Measurements from ENCODE around the gene CHD9.

Gene CHD9

DNA sequence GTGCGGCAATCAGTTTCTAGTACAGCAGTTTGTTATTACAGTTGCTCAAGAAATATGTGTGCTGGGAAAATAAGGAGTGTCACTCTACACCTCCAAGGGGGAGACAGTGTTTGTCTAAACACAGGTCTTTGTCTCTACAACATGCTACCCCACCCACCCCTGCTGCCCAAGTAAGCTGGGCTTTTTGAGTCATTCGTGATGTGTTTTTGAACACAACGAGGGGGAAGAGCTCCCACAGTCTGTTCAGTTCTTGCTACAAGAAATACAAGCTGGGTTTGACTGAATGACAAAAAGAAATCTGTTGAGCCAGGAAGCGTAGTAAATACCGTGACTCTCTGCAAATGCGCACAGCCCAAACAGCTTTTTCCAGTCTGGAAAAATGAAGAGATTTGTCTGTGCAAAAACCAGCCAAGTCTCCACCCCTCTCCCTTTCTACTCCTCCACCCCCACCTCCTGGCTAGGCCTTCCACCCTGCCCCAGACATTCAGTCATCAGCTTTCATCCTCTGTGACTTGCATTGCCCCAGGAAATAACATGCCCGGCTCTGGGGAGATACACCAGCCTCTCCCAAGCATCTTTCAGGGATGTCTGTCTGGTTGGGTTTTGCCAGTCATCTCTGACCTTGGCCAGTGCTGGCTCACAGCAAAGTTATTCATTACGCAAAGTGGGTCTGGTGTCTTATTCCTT, 25.7 kb downstream of the CHD9 start:
- no peaks in the 10 kb centered on the region for H3K9me3 Mint-ChIP-seq (ENCODE audit: low read depth)
- H3K27ac Mint-ChIP-seq, result no peak overlapping the region
- no peak overlapping the region for H3K4me3 Mint-ChIP-seq
- no peaks in the 10 kb centered on the region for H3K27me3 Mint-ChIP-seq
- H3K36me3 Mint-ChIP-seq, result peaks cover 7% of the 10 kb centered on the region
- peaks cover 4% of the 10 kb centered on the region for H3K4me1 Mint-ChIP-seq (ENCODE audit: low read depth)

DNA sequence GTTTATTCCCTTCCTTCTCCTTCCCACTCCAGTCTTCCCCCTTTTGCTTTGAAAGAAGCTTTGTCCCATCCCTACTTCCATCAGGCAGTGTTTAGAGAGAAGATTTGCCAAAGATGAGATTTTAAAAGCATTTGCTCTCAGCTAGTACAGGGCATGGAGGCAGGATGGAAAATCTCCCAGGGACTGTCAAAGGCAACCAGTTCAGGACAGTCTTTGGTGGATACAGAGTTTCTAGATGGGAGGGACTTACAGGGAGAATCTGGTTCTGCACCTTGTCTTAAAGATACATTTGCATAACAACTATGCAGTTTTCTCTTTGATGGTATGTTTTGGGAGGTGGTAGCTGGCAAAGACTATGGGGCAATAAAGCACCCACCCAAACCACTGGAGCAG, 26.2 kb downstream of the CHD9 start:
- Mint-ChIP-seq H3K27me3 (no peaks in the 10 kb centered on the region), H3K4me1 (ENCODE audit: low read depth) (peaks cover 4% of the 10 kb centered on the region)

DNA sequence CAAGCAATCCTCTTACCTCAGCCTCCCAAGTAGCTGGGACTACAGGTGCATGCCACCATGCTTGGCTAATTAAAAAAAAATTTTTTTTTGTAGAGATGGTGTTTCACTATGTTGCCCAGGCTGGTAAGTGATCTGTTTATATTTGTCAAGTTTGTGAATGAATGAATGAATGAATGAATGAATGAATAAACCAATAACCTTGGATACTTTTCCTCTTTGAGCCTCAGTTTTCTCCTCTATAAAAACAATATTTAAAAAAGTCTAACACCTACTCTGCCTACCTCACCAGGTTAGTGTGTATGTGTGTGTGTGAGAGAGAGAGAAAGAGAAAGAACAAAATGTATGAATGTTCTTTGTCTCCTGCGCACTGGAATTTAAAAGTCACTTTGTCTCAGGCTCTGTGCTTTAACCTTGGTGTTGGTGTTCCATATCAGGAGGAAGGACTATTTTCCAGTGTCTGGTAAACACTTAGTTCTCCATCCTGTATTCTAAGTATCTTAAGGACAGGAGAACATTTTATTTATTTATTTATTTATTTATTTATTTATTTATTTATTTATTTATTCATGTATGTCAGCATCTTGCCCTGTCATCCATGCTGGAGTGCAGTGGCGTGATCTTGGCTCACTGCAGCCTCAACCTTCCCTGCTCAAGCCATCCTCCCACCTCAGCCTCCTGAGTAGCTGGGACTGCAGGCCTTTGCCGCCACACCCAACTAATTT, 27.1 kb downstream of the CHD9 start:
- peaks cover 4% of the 10 kb centered on the region for H3K4me1 Mint-ChIP-seq (ENCODE audit: low read depth)

More for the DNA sequence above, 26.2 kb downstream of the CHD9 start:
- no peak overlapping the region for H3K4me3 Mint-ChIP-seq
- peaks cover 3% of the 10 kb centered on the region for H3K36me3 Mint-ChIP-seq
- no peaks in the 10 kb centered on the region for H3K9me3 Mint-ChIP-seq (ENCODE audit: low read depth)
- no peak overlapping the region for H3K27ac Mint-ChIP-seq

DNA sequence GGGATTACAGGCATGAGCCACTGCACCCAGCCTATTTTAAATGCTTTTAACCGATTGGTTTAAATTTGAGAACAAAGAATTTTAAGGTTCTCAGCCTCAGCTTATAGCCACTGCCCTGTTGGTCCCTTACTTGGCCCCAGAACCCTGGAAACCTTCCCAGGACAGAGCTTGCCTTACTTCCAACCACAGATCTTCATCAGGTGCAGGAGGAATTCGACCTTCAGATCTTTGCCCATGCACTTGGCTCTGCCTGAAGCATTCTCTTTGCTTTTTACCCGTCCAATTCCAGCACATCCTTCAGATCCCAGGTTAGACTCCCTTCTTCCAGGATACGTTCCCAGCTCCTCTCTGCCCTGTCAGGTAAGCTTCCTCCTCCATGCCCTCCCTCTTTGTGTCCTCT, 27.7 kb downstream of the CHD9 start:
- Mint-ChIP-seq H3K27me3 (no peaks in the 10 kb centered on the region), H3K9me3 (ENCODE audit: low read depth) (no peaks in the 10 kb centered on the region), H3K4me3 (no peak overlapping the region), H3K4me1 (ENCODE audit: low read depth) (peaks cover 4% of the 10 kb centered on the region), H3K27ac (no peak overlapping the region), H3K36me3 (peaks cover 3% of the 10 kb centered on the region)

More for the DNA sequence above, 27.1 kb downstream of the CHD9 start:
- Mint-ChIP-seq H3K27ac (no peak overlapping the region), H3K9me3 (ENCODE audit: low read depth) (no peaks in the 10 kb centered on the region), H3K27me3 (no peaks in the 10 kb centered on the region), H3K4me3 (no peak overlapping the region), H3K36me3 (peaks cover 3% of the 10 kb centered on the region)

DNA sequence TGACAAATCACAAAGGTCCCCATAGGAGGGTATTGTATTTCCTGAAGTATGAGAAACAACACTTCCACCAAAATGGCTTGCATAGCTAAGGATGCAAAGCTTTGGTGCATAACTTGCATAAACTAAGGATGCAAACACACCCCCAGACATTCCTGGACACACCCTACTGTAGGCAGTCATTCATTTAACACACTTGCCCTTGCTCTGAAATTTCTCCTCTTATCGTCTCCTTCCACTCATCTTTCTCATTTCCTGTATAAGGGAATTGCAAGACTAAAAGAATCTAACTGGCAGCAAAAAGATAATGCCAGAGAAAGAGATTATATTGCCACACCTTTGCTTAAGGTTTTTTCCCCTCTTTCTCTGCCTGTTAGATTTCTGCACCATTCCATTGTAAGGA, 28.3 kb downstream of the CHD9 start:
- no peaks in the 10 kb centered on the region for H3K27me3 Mint-ChIP-seq
- H3K27ac Mint-ChIP-seq, result no peak overlapping the region
- no peaks in the 10 kb centered on the region for H3K9me3 Mint-ChIP-seq (ENCODE audit: low read depth)
- peaks cover 1% of the 10 kb centered on the region for H3K36me3 Mint-ChIP-seq
- no peak overlapping the region for H3K4me3 Mint-ChIP-seq
- peaks cover 4% of the 10 kb centered on the region for H3K4me1 Mint-ChIP-seq (ENCODE audit: low read depth)

DNA sequence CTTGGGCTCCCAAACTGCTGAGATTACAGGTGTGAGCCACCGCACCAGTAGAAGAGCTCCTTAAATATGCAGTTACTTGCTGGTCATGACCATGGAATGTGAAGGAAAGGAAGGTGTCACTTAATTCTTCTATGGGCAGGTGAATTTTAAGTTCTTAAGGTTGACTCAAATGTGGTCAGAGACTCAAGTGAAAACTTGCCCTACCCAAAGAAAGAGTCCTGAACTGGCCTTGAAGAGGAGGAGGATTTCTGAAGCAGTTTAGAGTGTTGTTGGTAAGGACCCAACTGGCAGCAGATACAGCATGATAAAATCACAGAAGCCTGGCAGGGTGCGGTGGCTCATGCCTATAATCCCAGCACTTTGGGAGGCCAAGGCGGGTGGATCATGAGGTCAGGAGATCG, 29.4 kb downstream of the CHD9 start:
- peaks cover 4% of the 10 kb centered on the region for H3K4me1 Mint-ChIP-seq (ENCODE audit: low read depth)
- no peak overlapping the region for H3K27ac Mint-ChIP-seq
- H3K36me3 Mint-ChIP-seq, result no peaks in the 10 kb centered on the region
- H3K27me3 Mint-ChIP-seq, result no peaks in the 10 kb centered on the region
- no peak overlapping the region for H3K4me3 Mint-ChIP-seq
- H3K9me3 Mint-ChIP-seq (ENCODE audit: low read depth), result no peaks in the 10 kb centered on the region

DNA sequence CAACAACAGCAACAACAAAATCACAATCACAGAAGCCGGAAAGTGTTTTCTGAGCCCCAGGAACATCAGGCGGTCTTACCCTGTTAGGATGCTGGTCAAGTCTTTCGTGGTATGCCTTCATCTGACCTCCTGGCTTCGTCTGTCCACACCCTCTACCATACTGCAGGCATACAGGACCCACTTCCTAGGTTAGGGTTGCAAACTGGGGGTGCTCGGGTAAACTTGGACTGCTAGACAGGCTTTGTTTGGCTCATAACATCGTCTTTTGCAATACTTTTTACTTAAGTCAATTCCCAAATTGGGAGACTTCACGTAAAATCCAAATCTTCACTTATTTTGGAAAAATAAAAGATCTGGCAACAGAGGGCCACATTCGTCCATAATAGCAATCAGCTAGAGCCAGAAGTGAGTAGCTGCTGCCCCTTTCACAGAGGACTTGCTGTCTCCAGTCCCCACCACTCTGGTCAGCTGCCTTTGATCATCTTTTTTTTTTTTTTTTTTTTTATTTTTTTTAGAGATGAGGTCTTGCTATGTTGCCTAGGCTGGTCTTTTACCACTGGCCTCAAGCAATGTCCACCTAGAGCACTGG, 30.0 kb downstream of the CHD9 start:
- H3K9me3 Mint-ChIP-seq (ENCODE audit: low read depth), result no peaks in the 10 kb centered on the region
- no peak overlapping the region for H3K4me3 Mint-ChIP-seq
- H3K4me1 Mint-ChIP-seq (ENCODE audit: low read depth), result peaks cover 7% of the 10 kb centered on the region
- H3K27me3 Mint-ChIP-seq, result no peaks in the 10 kb centered on the region
- H3K27ac Mint-ChIP-seq, result no peak overlapping the region
- no peaks in the 10 kb centered on the region for H3K36me3 Mint-ChIP-seq

DNA sequence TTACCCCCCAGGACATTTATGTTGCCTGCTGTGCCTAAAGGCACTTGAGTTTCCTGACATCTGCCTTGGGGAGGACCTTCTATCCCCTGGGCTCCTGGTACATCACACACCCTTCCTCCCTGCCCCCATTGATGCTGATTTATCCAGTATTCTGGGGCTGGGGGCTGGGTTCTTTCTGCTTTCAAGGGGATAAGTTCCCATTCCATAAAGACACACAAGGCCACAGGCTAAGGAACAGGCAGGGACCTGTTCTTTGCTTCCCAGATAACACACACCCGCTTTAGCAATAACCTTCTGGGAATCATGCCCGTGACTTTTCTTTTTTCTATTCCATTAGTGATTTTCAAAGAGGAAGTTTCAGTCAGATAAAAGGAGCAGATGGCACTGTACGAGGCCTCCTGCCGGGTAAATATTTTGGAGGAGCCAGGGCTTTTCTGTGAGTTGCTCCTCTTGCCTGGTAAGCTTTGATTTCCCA, 30.6 kb downstream of the CHD9 start:
- Mint-ChIP-seq H3K27me3 (no peaks in the 10 kb centered on the region), H3K4me1 (ENCODE audit: low read depth) (peaks cover 12% of the 10 kb centered on the region), H3K4me3 (no peak overlapping the region), H3K9me3 (ENCODE audit: low read depth) (no peaks in the 10 kb centered on the region), H3K36me3 (peaks cover 2% of the 10 kb centered on the region), H3K27ac (no peak overlapping the region)

DNA sequence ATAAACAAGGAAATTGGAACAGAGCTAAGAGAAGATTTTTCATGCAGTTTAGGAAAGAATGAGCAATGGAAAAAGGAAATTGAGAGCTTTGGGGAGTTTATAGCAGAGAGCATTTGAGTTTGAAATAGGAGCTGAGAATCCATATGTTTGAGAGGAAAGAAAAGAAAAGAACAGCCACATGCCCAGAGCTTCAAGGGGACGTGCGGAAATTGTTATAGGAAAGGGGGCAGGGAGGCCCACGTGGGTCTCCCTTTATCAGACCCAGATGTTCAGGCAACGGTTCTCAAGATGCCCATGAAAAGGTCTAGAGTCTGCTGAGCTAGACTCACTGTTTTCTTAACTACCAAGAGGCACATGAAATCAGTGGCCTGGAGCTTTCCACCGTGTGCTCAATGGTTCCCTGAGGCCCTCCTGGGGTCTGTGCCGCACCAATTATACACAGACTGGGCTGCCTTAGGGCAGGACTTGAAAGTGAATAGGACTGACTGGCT, 31.2 kb downstream of the CHD9 start:
- Mint-ChIP-seq H3K36me3 (peaks cover 2% of the 10 kb centered on the region), H3K27ac (no peak overlapping the region), H3K9me3 (ENCODE audit: low read depth) (no peaks in the 10 kb centered on the region), H3K4me3 (no peak overlapping the region), H3K27me3 (no peaks in the 10 kb centered on the region), H3K4me1 (ENCODE audit: low read depth) (peaks cover 13% of the 10 kb centered on the region)

DNA sequence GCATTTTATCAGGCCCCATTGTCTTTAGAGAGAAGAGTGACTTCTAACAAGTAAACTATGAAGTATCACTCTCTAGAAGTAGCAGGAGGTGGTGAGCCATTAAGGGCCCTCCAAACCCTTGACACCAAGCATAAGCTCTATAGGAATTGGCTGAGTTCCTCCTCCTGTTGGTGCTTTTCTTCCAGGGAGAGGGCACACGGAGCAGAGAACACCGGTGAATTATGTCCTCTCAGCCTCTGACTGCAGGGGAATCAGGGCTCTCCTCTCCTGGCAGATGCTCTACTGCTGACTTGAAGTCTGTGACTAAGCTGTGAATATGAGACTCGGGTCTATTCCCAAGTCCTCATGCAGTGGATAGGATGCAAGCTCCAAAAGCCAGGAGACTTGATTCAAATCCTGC, 32.3 kb downstream of the CHD9 start:
- H3K9me3 Mint-ChIP-seq (ENCODE audit: low read depth), result no peaks in the 10 kb centered on the region
- H3K4me3 Mint-ChIP-seq, result no peak overlapping the region
- H3K27me3 Mint-ChIP-seq, result no peaks in the 10 kb centered on the region
- no peak overlapping the region for H3K27ac Mint-ChIP-seq
- peaks cover 2% of the 10 kb centered on the region for H3K36me3 Mint-ChIP-seq
- peaks cover 15% of the 10 kb centered on the region for H3K4me1 Mint-ChIP-seq (ENCODE audit: low read depth)

DNA sequence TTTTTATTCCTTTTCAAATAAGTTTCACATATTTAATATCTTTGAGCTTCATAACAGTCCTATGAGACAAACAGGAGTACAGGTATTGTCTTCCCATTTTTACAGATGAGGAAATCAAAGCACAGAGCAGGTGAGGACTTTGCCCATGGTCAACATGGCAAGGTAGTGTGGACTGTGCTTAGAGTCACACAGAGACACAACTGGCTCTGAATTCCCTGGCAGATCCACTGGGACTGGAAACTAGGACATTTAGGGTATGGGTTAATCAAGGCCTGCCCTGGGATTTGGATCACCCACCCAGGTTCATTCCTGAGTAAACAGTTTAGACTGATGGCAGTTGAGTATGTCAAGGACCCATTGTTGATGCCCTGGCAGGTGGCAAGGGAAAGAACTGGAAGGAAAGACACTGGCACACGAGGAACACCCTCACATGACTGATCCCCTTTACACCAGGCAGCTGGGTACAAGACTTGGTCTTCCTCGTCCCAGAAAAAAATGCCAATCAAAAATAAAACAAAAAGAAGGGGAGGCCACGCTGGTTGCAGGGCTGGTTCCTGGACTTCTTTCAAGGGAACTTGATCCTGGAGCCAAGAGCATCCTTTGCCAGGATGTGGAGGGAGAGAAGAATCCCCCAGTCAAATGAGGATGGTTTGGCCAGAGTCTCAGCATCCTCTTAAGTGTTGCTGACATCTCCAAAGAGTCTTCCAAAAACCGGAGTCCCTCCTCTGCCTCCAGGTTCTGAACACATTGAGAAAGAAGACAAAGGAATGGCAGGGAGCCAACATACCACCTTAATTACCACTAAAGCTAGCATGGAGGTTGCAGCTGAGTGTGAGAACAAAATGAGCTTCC, 34.9 kb downstream of the CHD9 start:
- peaks cover 2% of the 10 kb centered on the region for H3K36me3 Mint-ChIP-seq
- H3K27me3 Mint-ChIP-seq, result no peaks in the 10 kb centered on the region
- no peaks in the 10 kb centered on the region for H3K9me3 Mint-ChIP-seq (ENCODE audit: low read depth)
- H3K27ac Mint-ChIP-seq, result no peak overlapping the region
- H3K4me3 Mint-ChIP-seq, result no peak overlapping the region
- H3K4me1 Mint-ChIP-seq (ENCODE audit: low read depth), result peaks cover 20% of the 10 kb centered on the region

DNA sequence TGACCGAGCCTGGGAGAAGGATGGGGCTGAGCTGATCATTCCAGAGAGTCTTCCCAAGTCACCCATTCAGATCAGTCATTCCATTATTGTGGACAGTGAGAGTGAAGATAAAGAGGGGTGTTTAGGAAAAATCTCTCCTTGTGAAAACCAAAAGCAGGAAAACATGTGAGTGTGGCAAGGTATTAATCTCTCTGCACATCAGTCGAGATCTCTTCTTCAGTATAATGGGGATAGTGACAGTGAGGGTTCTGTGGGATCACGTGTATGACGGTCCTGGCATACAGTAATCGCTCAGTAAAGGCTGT, 35.4 kb downstream of the CHD9 start:
- Mint-ChIP-seq H3K27me3 (no peaks in the 10 kb centered on the region), H3K27ac (no peak overlapping the region), H3K4me1 (ENCODE audit: low read depth) (peaks cover 20% of the 10 kb centered on the region), H3K4me3 (no peak overlapping the region), H3K9me3 (ENCODE audit: low read depth) (no peaks in the 10 kb centered on the region), H3K36me3 (peaks cover 2% of the 10 kb centered on the region)

DNA sequence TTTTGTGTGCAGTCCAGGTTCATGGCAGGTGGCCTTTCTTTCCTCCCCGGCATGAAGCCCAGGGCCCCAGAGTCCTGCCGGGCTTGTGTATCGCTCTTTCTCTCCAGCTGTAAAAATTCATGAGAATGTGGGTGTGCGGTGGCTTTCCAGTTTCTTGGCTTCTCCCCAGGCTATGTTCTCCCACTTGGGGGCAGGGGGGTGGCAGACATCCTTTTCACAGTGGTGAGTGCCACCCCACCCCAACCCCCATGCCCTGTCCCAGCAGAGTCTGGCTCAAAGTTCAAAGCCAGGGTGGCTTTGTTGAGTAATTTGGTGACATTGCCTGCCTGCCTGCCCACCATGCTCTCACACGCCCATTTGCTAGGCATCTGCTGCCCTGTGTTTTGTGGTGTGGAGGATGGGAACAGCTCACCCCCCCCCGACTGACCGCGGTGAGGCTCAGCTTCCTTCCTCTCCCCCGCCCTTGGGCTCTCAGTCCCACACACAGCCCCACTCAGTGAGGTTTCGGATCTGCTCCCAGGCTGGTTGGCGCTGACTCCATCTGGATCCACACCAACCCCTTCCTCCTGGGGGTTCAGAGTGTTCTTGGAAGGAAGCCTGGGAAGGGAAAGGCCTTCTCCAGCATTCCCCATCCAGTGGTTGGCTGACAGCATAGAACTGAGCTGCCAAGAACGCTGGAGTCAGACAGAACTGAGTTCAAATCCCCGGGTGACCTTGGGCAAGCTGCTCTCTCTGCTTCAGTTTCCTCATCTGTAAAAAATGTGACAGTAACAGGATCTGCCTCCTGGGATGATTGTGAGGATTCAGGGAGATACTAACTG, 36.0 kb downstream of the CHD9 start:
- no peaks in the 10 kb centered on the region for H3K27me3 Mint-ChIP-seq
- H3K9me3 Mint-ChIP-seq (ENCODE audit: low read depth), result no peaks in the 10 kb centered on the region
- peaks cover 20% of the 10 kb centered on the region for H3K4me1 Mint-ChIP-seq (ENCODE audit: low read depth)
- H3K27ac Mint-ChIP-seq, result no peak overlapping the region
- peaks cover 2% of the 10 kb centered on the region for H3K36me3 Mint-ChIP-seq
- no peak overlapping the region for H3K4me3 Mint-ChIP-seq
